Endothelial cell of umbilical vein (primary cell): Measurements from ENCODE around the gene STX16. TPM values are rescaled to one million over a fixed set of nuclear protein-coding genes. Genes with fewer than 3 reads are reported as not detected.

ENCODE experiments used
- BruUV-seq: library from RNA; stranded (reverse); fragments of 400-500 nt; replicated peaks from 2 replicates; lab custom pipeline; 2021; lab: Mats Ljungman, UMichigan
- CTCF ChIA-PET: fragments of 300-600, 350-600 bp; sonication (Branson Sonifier 250); formaldehyde crosslinking; loops from one replicate; lab custom pipeline; 2021; ENCODE audit warnings: antibody characterized with exemption, inconsistent platforms; lab: Charles Lee
- POLR2A ChIA-PET: fragments of 300-600, 350-600 bp; sonication (Branson Sonifier 250); formaldehyde crosslinking; loops from one replicate; lab custom pipeline; 2021; ENCODE audit warnings: antibody characterized with exemption, inconsistent platforms; lab: Charles Lee
- DNase-seq: peaks from one replicate; pipeline ENCODE4 v3.0.0-alpha.2; 2011; ENCODE audit warnings: low read depth, low spot score
- FAIRE-seq: peaks from 2 replicates; lab custom pipeline; 2011; peaks lifted over from hg19 to GRCh38; lab: Jason Lieb, UNC
- H2AFZ ChIP-seq: 2 replicates; pipeline ENCODE4 v1.6.0; 2012; ENCODE audit warnings: low read depth, low read length, control low read depth, inconsistent platforms
- H3K27ac ChIP-seq: 2 replicates; pipeline ENCODE4 v1.5.1; 2011; ENCODE audit warnings: low read depth, mild to moderate bottlenecking, control low read depth, low read length, moderate library complexity; ENCODE audit not compliant: insufficient read depth
- H3K27me3 ChIP-seq, 2 experiments: 2 replicates each; pipeline versions ENCODE4 v1.6.0 to v1.6.1; 2011; ENCODE audit warnings: low read length in 2 of 2, mixed read lengths in 1 of 2; ENCODE audit not compliant: control insufficient read depth in 2 of 2, insufficient read depth in 2 of 2
- H3K36me3 ChIP-seq, 2 experiments: 2 replicates in 1 of 2; 3 replicates in 1 of 2; pipeline ENCODE4 v1.5.1; 2011; ENCODE audit warnings: low read length in 2 of 2, mild to moderate bottlenecking in 1 of 2, moderate library complexity in 1 of 2; ENCODE audit not compliant: control insufficient read depth in 2 of 2, insufficient read depth in 2 of 2; ENCODE audit errors: extremely low read depth in 1 of 2
- H3K4me1 ChIP-seq: 3 replicates; pipeline ENCODE4 v1.5.1; 2011; ENCODE audit warnings: mild to moderate bottlenecking, low read length; ENCODE audit not compliant: control insufficient read depth, insufficient read depth; ENCODE audit errors: extremely low read depth
- H3K4me2 ChIP-seq: 2 replicates; pipeline ENCODE4 v1.6.1; 2011; ENCODE audit warnings: low read length, control low read depth, mixed read lengths; ENCODE audit not compliant: insufficient read depth
- H3K4me3 ChIP-seq, 3 experiments: fragments of 200-600 bp in 1 of 3; sonication (generic), shearing (Covaris generic) in 1 of 3; replicated peaks in 1 of 3; 2 replicates each; pipeline ENCODE4 v1.5.1; 2011 to 2016; ENCODE audit warnings: control low read depth in 3 of 3, low read length in 3 of 3, mild to moderate bottlenecking in 2 of 3, inconsistent platforms in 1 of 3, low read depth in 1 of 3, moderate library complexity in 1 of 3; ENCODE audit not compliant: insufficient read depth in 1 of 3
- H3K79me2 ChIP-seq: 2 replicates; pipeline ENCODE4 v1.6.0; 2012; ENCODE audit warnings: low read length, inconsistent platforms; ENCODE audit not compliant: control insufficient read depth, insufficient read depth
- H3K9ac ChIP-seq: replicated peaks from 2 replicates; pipeline ENCODE3; 2011; ENCODE audit warnings: low read length, control low read depth; ENCODE audit not compliant: insufficient read depth; ENCODE audit errors: extremely low read depth
- H3K9me1 ChIP-seq: replicated peaks from 3 replicates; pipeline ENCODE4 v1.6.0; 2011; ENCODE audit warnings: mild to moderate bottlenecking, low read length; ENCODE audit not compliant: control insufficient read depth, insufficient read depth; ENCODE audit errors: extremely low read depth
- H3K9me3 ChIP-seq: replicated peaks from 2 replicates; pipeline ENCODE4 v1.5.1; 2012; ENCODE audit warnings: low read length, inconsistent platforms; ENCODE audit not compliant: control insufficient read depth, insufficient read depth
- H4K20me1 ChIP-seq: replicated peaks from 2 replicates; pipeline ENCODE3; 2011; ENCODE audit warnings: mild to moderate bottlenecking, low read length; ENCODE audit not compliant: control insufficient read depth, insufficient read depth; ENCODE audit errors: extremely low read depth
- CTCF ChIP-seq, 2 donors: IDR thresholded peaks; 1 replicate in 1 of 2; 2 replicates in 1 of 2; pipeline ENCODE4 v1.5.1; 2011; ENCODE audit warnings: low read length in 2 of 2, mild to moderate bottlenecking in 2 of 2, moderate library complexity in 2 of 2, control low read depth in 1 of 2, inconsistent platforms in 1 of 2, low read depth in 1 of 2; ENCODE audit not compliant: insufficient read depth in 1 of 2; ENCODE audit errors: extremely low read depth in 1 of 2
- EZH2 ChIP-seq: IDR thresholded peaks from 2 replicates; pipeline ENCODE4 v1.6.1; 2012; ENCODE audit warnings: borderline replicate concordance, low read depth, mild to moderate bottlenecking, moderate library complexity, low read length, inconsistent platforms; ENCODE audit not compliant: severe bottlenecking
- FOS ChIP-seq: IDR thresholded peaks from 2 replicates; pipeline ENCODE4 v1.6.1; 2011; ENCODE audit warnings: mild to moderate bottlenecking, low read length, moderate library complexity, borderline replicate concordance; ENCODE audit not compliant: insufficient read depth
- GATA2 ChIP-seq: IDR thresholded peaks from 2 replicates; pipeline ENCODE4 v1.7.0; 2011; ENCODE audit warnings: low read depth, mild to moderate bottlenecking, moderate library complexity, mixed read lengths, low read length; ENCODE audit not compliant: insufficient read length, insufficient read depth
- JUN ChIP-seq: IDR thresholded peaks from 2 replicates; pipeline ENCODE4 v1.6.1; 2011; ENCODE audit warnings: borderline replicate concordance, low read depth; ENCODE audit not compliant: insufficient read length, insufficient read depth
- MYC ChIP-seq: IDR thresholded peaks from one replicate; pipeline ENCODE4 v1.6.1; 2011; ENCODE audit warnings: mild to moderate bottlenecking, low read depth, low read length
- POLR2A ChIP-seq: IDR thresholded peaks from 2 replicates; pipeline ENCODE4 v1.6.1; 2012; ENCODE audit warnings: low read depth, mild to moderate bottlenecking, control low read depth, low read length
- POLR2AphosphoS5 ChIP-seq: IDR thresholded peaks from 2 replicates; pipeline ENCODE4 v1.6.1; 2012; ENCODE audit warnings: low read depth, mild to moderate bottlenecking, control low read depth, low read length, moderate library complexity; ENCODE audit not compliant: insufficient read depth
- dilution Hi-C: fragments of 300-500 bp; cut with MboI; formaldehyde crosslinking; loops from one replicate; pipeline ENCODE4 v1.15.0; 2019; ENCODE audit warnings: low sequenced_read_pairs; ENCODE audit not compliant: extremely low pct_ligation_motif_present
- intact Hi-C: fragments of 100-400 bp; cut with micrococcal nuclease; formaldehyde crosslinking; loops from one replicate; pipeline ENCODE4 v1.10.0; 2022
- polyA plus RNA-seq, 4 experiments: library from polyadenylated mRNA; depleted of rRNA in 3 of 4; stranded (reverse) in 3 of 4; unstranded in 1 of 4; fragments of >200 nt; gene quantifications; 2 replicates each; pipeline versions ENCODE4 v1.2.1 to v1.2.3, GENCODE V29; 2011 to 2012; ENCODE audit warnings: missing spikeins in 1 of 4
- total RNA-seq: library from RNA; stranded (reverse); gene quantifications from 2 replicates; pipeline ENCODE4 v1.2.3, GENCODE V29; 2021
- TF ChIP-seq, protein P1 (sequence below): IDR thresholded peaks from 2 replicates; pipeline ENCODE4 v1.6.1; 2011; ENCODE audit not compliant: insufficient read depth, insufficient read length

The STX16 gene
- total and polyA plus RNA-seq, 2 donors (not counting 3 experiments of a cell fraction or from before 2014, with no cell fraction given): 43.1 to 63.5 TPM

DNA sequence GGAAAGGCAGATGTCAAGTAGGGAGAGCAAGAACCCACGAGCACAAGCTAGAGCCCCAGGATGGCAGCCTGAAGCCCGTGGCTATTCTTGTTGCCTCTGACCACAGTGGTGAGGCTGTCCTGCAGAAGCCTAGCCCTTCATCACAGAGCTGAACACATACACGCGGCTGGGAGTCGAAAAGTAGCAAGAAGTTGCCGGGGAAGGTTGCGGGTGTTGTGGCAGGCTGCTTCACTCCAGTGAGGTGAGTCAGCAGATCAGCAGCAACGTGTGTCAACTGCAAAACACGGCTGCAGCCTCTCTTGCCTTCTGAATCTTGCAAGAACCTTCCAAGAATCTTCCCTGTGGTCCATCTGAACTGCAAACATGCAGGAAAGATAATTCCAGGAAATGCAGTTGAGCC lies 10.6 kb upstream of the STX16 start:
- no peak overlapping the region for H3K27ac ChIP-seq
- no peaks in the 10 kb centered on the region for H3K9me1 ChIP-seq
- no peak overlapping the region for H3K4me2 ChIP-seq
- no TSS peak for BruUV-seq
- H2AFZ ChIP-seq: no peak overlapping the region
- no peak overlapping the region for H3K9ac ChIP-seq
- intact Hi-C loops (no loop called here), dilution Hi-C loops (no loop called here)
- no peaks in the 10 kb centered on the region for H4K20me1 ChIP-seq
- H3K27me3 ChIP-seq: peaks cover 8 to 10% of the 10 kb centered on the region in 2 experiments
- DNase-seq (no peak), FAIRE-seq (no peak)
- CTCF ChIA-PET: no interaction called here
- peaks cover 5% of the 10 kb centered on the region for H3K4me1 ChIP-seq
- TF ChIP-seq GATA2 (no peak), CTCF (IDR thresholded peaks at IDR 0.05; ENCODE audit: extremely low read depth in 1 of 2, insufficient read depth in 1 of 2, low read depth in 1 of 2, low read length in 2 of 2) (no peak), POLR2A (no peak), MYC (no peak), JUN (no peak), EZH2 (no peak), POLR2AphosphoS5 (no peak), FOS (no peak)
- TF ChIP-seq, protein P1, sequence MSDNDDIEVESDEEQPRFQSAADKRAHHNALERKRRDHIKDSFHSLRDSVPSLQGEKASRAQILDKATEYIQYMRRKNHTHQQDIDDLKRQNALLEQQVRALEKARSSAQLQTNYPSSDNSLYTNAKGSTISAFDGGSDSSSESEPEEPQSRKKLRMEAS: no peak
- H3K4me3 ChIP-seq: no peak overlapping the region
- no peaks in the 10 kb centered on the region for H3K79me2 ChIP-seq
- POLR2A ChIA-PET: no interaction called here
- H3K36me3 ChIP-seq: no peaks in the 10 kb centered on the region
- H3K9me3 ChIP-seq: no peaks in the 10 kb centered on the region
